ENCODE data around the gene OR2T5. TPM values are rescaled to one million over a fixed set of nuclear protein-coding genes. Genes with fewer than 3 reads are reported as not detected.
"Not testable (repeated sequence)": the region's sequence is repeated elsewhere in the genome, so short reads cannot be mapped to it uniquely, and the experiment has no call there.

The OR2T5 gene
- total and polyA plus RNA-seq, 2 donors (not counting 1 experiment from before 2014, with no cell fraction given), result not detected

- Histone ChIP-seq H3K9ac (ENCODE audit: low read length) (no peak overlapping the region), H3K9me3 (ENCODE audit: control extremely low read depth in 1 of 3, control insufficient read depth in 2 of 3, insufficient read depth in 1 of 3, low read length in 2 of 3) (peaks cover 0 to 7% (median 0%) of the 10 kb centered on the region in 3 donors), H3K4me3 (ENCODE audit: control extremely low read depth in 1 of 5, extremely low read depth in 1 of 5, insufficient read depth in 1 of 5, low read depth in 2 of 5, low read length in 4 of 5) (no peak overlapping the region), H3K36me3 (replicated peaks in 1 of 2; ENCODE audit: control extremely low read depth in 1 of 2, control insufficient read depth in 1 of 2, extremely low read depth in 1 of 2, insufficient read depth in 2 of 2, low read length in 1 of 2) (no peaks in the 10 kb centered on the region), H3K27me3 (replicated peaks in 1 of 4; ENCODE audit: control extremely low read depth in 1 of 4, control insufficient read depth in 3 of 4, insufficient read depth in 4 of 4, low read length in 3 of 4) (no peaks in the 10 kb centered on the region), H3K4me2 (replicated peaks; ENCODE audit: low read depth, low read length, poor library complexity, severe bottlenecking) (no peak overlapping the region), H3K27ac (ENCODE audit: low read length in 2 of 2) (no peak overlapping the region), H2AFZ (ENCODE audit: insufficient read depth, low read depth, low read length, poor library complexity, severe bottlenecking) (no peak overlapping the region), H3K79me2 (ENCODE audit: control insufficient read depth, insufficient read depth, low read length) (no peaks in the 10 kb centered on the region), H3K4me1 (ENCODE audit: control insufficient read depth in 2 of 2, insufficient read depth in 2 of 2, low read length in 2 of 2) (no peaks in the 10 kb centered on the region), H4K20me1 (ENCODE audit: control insufficient read depth, insufficient read depth, low read length, poor library complexity, severe bottlenecking) (no peaks in the 10 kb centered on the region)
- ChIA-PET CTCF (no interaction called here), POLR2A (no interaction called here)
- TF ChIP-seq, protein P1, sequence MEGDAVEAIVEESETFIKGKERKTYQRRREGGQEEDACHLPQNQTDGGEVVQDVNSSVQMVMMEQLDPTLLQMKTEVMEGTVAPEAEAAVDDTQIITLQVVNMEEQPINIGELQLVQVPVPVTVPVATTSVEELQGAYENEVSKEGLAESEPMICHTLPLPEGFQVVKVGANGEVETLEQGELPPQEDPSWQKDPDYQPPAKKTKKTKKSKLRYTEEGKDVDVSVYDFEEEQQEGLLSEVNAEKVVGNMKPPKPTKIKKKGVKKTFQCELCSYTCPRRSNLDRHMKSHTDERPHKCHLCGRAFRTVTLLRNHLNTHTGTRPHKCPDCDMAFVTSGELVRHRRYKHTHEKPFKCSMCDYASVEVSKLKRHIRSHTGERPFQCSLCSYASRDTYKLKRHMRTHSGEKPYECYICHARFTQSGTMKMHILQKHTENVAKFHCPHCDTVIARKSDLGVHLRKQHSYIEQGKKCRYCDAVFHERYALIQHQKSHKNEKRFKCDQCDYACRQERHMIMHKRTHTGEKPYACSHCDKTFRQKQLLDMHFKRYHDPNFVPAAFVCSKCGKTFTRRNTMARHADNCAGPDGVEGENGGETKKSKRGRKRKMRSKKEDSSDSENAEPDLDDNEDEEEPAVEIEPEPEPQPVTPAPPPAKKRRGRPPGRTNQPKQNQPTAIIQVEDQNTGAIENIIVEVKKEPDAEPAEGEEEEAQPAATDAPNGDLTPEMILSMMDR (IDR thresholded peaks at IDR 0.05), result no peak
- TF ChIP-seq EZH2 (IDR thresholded peaks at IDR 0.05; ENCODE audit: borderline replicate concordance, insufficient read depth, low read depth, low read length, poor library complexity, severe bottlenecking), result no peak
- ATAC-seq (ENCODE audit: low read depth), result no peak
- intact Hi-C loops (cut with micrococcal nuclease), result no loop called here
- no peak overlapping the region for H3K27ac Mint-ChIP-seq
- H3K4me1 Mint-ChIP-seq, result no peaks in the 10 kb centered on the region
- no peak overlapping the region for H3K4me3 Mint-ChIP-seq
- no peaks in the 10 kb centered on the region for H3K27me3 Mint-ChIP-seq
- 95% methylated on average over 12 of the region's 12 CpGs for WGBS (ENCODE audit: insufficient coverage)
- peaks cover 3% of the 10 kb centered on the region for H3K9me3 Mint-ChIP-seq (ENCODE audit: insufficient read depth)
- no peak for DNase-seq
Observed at GRCh38 chr1:248521856-248522255, 33.5 kb downstream of the OR2T5 start.

DNA sequence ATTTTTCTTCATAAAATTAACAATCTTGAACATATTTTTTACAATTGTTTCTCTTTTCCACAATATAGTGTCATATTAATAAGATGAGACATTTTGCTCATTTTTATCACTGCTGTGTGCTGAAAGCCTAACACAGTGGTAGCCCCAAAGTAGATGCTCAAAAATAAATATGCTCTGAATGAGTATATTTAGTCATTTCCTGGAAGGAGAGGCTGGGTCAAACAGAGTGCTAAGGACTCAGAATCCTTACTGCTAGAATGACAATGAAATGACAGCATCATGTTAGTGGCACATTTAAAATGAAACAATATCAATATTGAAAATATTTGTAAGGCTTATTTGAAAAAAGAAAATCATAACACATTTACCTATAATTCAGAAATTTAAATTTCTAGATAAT lies 49.1 kb downstream of the OR2T5 start:
- H3K27me3 Mint-ChIP-seq; H3K4me1 Mint-ChIP-seq; CTCF ChIA-PET; H4K20me1 ChIP-seq (ENCODE audit: control insufficient read depth, insufficient read depth, low read length, poor library complexity, severe bottlenecking); H3K27me3 ChIP-seq (replicated peaks in 1 of 4; ENCODE audit: control extremely low read depth in 1 of 4, control insufficient read depth in 3 of 4, insufficient read depth in 4 of 4, low read length in 3 of 4); DNase-seq; ATAC-seq (ENCODE audit: low read depth); H3K79me2 ChIP-seq (ENCODE audit: control insufficient read depth, insufficient read depth, low read length); POLR2A ChIA-PET; H2AFZ ChIP-seq (ENCODE audit: insufficient read depth, low read depth, low read length, poor library complexity, severe bottlenecking); H3K4me2 ChIP-seq (replicated peaks; ENCODE audit: low read depth, low read length, poor library complexity, severe bottlenecking); H3K4me1 ChIP-seq (ENCODE audit: control insufficient read depth in 2 of 2, insufficient read depth in 2 of 2, low read length in 2 of 2); H3K27ac ChIP-seq (ENCODE audit: low read length in 2 of 2); H3K9me3 ChIP-seq (ENCODE audit: control extremely low read depth in 1 of 3, control insufficient read depth in 2 of 3, insufficient read depth in 1 of 3, low read length in 2 of 3); intact Hi-C loops (cut with micrococcal nuclease); H3K4me3 Mint-ChIP-seq; H3K9me3 Mint-ChIP-seq (ENCODE audit: insufficient read depth); H3K4me3 ChIP-seq (ENCODE audit: control extremely low read depth in 1 of 5, extremely low read depth in 1 of 5, insufficient read depth in 1 of 5, low read depth in 2 of 5, low read length in 4 of 5); H3K36me3 ChIP-seq (replicated peaks in 1 of 2; ENCODE audit: control extremely low read depth in 1 of 2, control insufficient read depth in 1 of 2, extremely low read depth in 1 of 2, insufficient read depth in 2 of 2, low read length in 1 of 2); H3K27ac Mint-ChIP-seq; H3K9ac ChIP-seq (ENCODE audit: low read length): not testable (repeated sequence)

Other genes starting within 250 kb of the OR2T5 start
- not detected in 2 replicates for gene OR2T33, start 210.6 kb upstream of the OR2T5 start, total RNA-seq
- gene OR2T33, start 210.6 kb upstream of the OR2T5 start, polyA plus RNA-seq, result not detected in 2 replicates
- gene OR2T12, start 185.2 kb upstream of the OR2T5 start, total RNA-seq, result not detected in 2 replicates
- gene OR2T12, start 185.2 kb upstream of the OR2T5 start, polyA plus RNA-seq, result not detected in 2 replicates
- not detected in 2 replicates for gene OR2M7, start 164.0 kb upstream of the OR2T5 start, total RNA-seq
- gene OR2M7, start 164.0 kb upstream of the OR2T5 start, polyA plus RNA-seq, result not detected in 2 replicates
- gene OR14C36, start 139.8 kb upstream of the OR2T5 start, total RNA-seq, result not detected in 2 replicates
- not detected in 2 replicates for gene OR14C36, start 139.8 kb upstream of the OR2T5 start, polyA plus RNA-seq
- not detected in 2 replicates for gene OR2T4, start 126.9 kb upstream of the OR2T5 start, total RNA-seq
- gene OR2T4, start 126.9 kb upstream of the OR2T5 start, polyA plus RNA-seq, result not detected in 2 replicates
- gene OR2T6, start 112.8 kb upstream of the OR2T5 start, total RNA-seq, result not detected in 2 replicates
- gene OR2T6, start 112.8 kb upstream of the OR2T5 start, polyA plus RNA-seq, result not detected in 2 replicates
- gene OR2T1, start 85.5 kb upstream of the OR2T5 start, total RNA-seq, result not detected in 2 replicates
- gene OR2T1, start 85.5 kb upstream of the OR2T5 start, polyA plus RNA-seq, result not detected in 2 replicates
- 3.9 and 4.4 TPM in 2 replicates for gene OR2T2, start 43.0 kb upstream of the OR2T5 start, total RNA-seq
- 0.19 and 0.48 TPM in 2 replicates for gene OR2T2, start 43.0 kb upstream of the OR2T5 start, polyA plus RNA-seq
- gene OR2T3, start 15.2 kb upstream of the OR2T5 start, total RNA-seq, result 1.4 and 1.8 TPM in 2 replicates
- 0.89 and 1.2 TPM in 2 replicates for gene OR2T3, start 15.2 kb upstream of the OR2T5 start, polyA plus RNA-seq
- 1.7 and 1.8 TPM in 2 replicates for gene OR2G6, start 19.5 kb downstream of the OR2T5 start, total RNA-seq
- gene OR2G6, start 19.5 kb downstream of the OR2T5 start, polyA plus RNA-seq, result 0.03 and 0.24 TPM in 2 replicates
- 1.9 and 3.1 TPM in 2 replicates for gene OR2T29, start 74.2 kb downstream of the OR2T5 start, total RNA-seq
- gene OR2T29, start 74.2 kb downstream of the OR2T5 start, polyA plus RNA-seq, result 0.40 TPM in 1 of 2 replicates, not detected in the other
- 1.7 and 1.9 TPM in 2 replicates for gene OR2T34, start 86.2 kb downstream of the OR2T5 start, total RNA-seq
- gene OR2T34, start 86.2 kb downstream of the OR2T5 start, polyA plus RNA-seq, result 0.28 and 0.89 TPM in 2 replicates
- gene OR2T10, start 109.1 kb downstream of the OR2T5 start, total RNA-seq, result 2.5 and 3.8 TPM in 2 replicates
- gene OR2T10, start 109.1 kb downstream of the OR2T5 start, polyA plus RNA-seq, result 0.27 and 0.74 TPM in 2 replicates
- gene OR2T11, start 146.5 kb downstream of the OR2T5 start, total RNA-seq, result 3.6 and 4.9 TPM in 2 replicates
- 0.07 and 0.12 TPM in 2 replicates for gene OR2T11, start 146.5 kb downstream of the OR2T5 start, polyA plus RNA-seq
- gene OR2T35, start 156.7 kb downstream of the OR2T5 start, total RNA-seq, result 0.30 and 0.39 TPM in 2 replicates
- 0.10 TPM in 1 of 2 replicates, not detected in the other for gene OR2T35, start 156.7 kb downstream of the OR2T5 start, polyA plus RNA-seq
- gene OR2T27, start 166.9 kb downstream of the OR2T5 start, total RNA-seq, result not detected in 2 replicates
- gene OR2T27, start 166.9 kb downstream of the OR2T5 start, polyA plus RNA-seq, result 0.10 TPM in 1 of 2 replicates, not detected in the other
- not detected in 2 replicates for gene OR14I1, start 214.2 kb downstream of the OR2T5 start, total RNA-seq
- gene OR14I1, start 214.2 kb downstream of the OR2T5 start, polyA plus RNA-seq, result not detected in 2 replicates